GM13977 (cell line): ENCODE results near the gene CDH23.
A peak's percentile ranks its signal among the peaks of the same experiment; 100 is the strongest.
"Not testable (repeated sequence)": the region's sequence is repeated elsewhere in the genome, so short reads cannot be mapped to it uniquely, and the experiment has no call there.

Experiments
- DNase-seq: peaks from one replicate; pipeline ENCODE4 v3.0.0; 2012; ENCODE audit warnings: low spot score
- CTCF ChIP-seq: IDR thresholded peaks from 2 replicates; pipeline ENCODE4 v1.5.1; 2012; ENCODE audit warnings: mild to moderate bottlenecking, control low read depth; ENCODE audit not compliant: insufficient read depth; ENCODE audit errors: extremely low read depth, missing control alignments
- in situ Hi-C: fragments of 300-500 bp; cut with MboI; formaldehyde crosslinking; loops from one replicate; pipeline ENCODE4 v1.12.0; 2022; ENCODE audit warnings: low sequenced_read_pairs, low pct_unique_long_range_greater_than_20kb, mixed read lengths, inconsistent platforms; ENCODE audit not compliant: unreplicated experiment

CDH23 gene

DNA sequence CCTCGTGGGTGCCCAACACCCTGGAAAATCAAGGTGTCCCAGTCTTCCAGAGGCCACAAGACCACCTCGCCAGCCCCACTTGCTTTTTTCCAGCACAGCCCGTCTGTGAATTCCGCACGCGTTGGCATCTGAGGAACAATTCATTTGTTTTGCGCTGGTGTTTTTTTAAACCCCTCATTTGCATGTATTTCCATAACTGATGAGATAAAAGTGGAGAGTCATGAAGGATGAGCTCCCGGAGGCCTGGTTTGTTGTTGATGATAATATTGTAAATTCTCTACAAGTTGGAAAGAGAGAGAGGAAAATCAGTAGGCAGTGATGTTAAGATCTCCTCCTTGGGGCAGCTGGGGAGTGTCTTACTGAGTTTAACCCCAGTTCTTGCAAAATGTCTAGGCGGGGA lies 43.1 kb upstream of the CDH23 start:
- no peak for DNase-seq
- TF ChIP-seq CTCF = no peak
- in situ Hi-C loops = no loop called here

DNA sequence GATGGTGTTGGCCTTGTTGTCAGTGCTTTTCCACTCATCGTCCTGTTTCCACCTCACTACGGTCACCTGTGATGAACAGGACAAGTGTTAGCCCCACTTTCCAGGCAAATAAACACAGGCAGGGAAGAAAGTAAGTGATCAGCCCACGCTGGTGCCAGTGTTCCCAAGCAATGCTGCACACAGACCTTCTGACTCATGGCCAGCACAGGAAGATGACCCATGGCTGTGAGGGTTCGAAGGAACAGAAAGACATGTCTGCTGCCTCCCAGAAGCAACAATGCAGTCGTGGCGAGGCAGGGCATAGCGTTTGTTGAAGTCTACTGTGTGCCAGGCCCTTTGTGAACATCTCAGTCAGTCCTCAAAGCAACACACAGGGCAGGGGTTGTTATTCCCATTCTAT lies 41.9 kb upstream of the CDH23 start:
- no peak for TF ChIP-seq CTCF
- no peak for DNase-seq
- in situ Hi-C loops = no loop called here

GRCh38 chr10:71355886-71356285 lies 40.8 kb upstream of the CDH23 start:
- in situ Hi-C loops = no loop called here
- DNase-seq = no peak
- TF ChIP-seq CTCF = no peak

- no peak for TF ChIP-seq CTCF
- in situ Hi-C loops = no loop called here
- no peak for DNase-seq
These were observed 38.9 kb upstream of the CDH23 start for GRCh38 chr10:71357792-71358265.

DNA sequence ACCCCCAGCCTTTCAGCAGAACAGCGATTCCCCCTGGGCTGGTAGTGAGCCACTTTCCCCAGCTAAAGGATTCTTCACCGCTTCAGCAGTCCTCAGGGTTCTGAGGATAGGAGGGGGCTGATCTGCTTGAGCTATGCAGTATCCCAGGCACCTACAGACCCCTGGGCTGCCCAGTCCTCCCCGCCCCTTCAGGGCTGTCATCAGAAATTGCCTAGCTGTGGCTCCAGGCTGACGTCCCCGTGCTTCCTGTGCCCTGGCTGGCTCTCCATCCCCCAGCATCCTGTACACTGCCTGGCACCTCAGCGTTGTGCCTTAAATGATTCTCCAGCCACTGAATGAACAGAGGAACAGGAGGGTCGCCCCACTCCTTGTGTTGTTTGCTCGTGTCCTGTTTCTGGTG lies 38.4 kb upstream of the CDH23 start:
- TF ChIP-seq CTCF = no peak
- in situ Hi-C loops = no loop called here
- no peak for DNase-seq

- in situ Hi-C loops, DNase-seq: not testable (repeated sequence)
These were observed 37.8 kb upstream of the CDH23 start for GRCh38 chr10:71358906-71359305.

DNA sequence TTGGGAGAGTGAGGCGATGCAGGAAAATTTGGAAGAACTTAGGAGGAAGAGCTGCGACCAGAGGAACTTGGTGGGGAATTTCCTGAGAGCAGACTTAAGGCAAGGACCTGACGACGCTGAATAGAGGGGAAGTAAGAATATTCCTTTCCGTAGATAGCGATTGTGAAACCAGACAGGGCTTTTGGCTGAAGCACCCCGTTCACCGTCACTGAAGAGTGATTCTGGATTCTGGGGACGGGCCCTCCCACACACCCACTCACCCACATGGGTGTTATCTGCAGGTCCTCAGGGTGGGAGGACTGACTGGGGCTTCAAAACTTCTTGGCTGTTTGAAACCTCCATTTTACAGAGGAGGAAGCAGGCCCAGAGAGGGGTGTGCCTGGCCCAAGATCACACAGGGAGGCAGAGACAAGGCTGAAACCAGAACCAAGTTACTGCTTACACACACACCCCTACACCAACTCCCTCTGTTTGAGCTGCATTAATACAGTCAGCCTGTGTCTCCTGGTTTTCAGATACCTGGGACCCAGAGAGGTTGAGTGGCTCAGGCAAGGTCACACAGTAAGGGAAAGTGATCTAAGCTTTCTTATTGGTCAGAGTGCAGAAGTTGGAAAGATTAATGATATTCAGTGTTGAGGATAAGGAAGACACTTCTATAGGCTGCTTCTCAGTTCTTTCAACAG lies 37.2 kb upstream of the CDH23 start:
- in situ Hi-C loops = no loop called here
- peak; percentile 69 for DNase-seq
- TF ChIP-seq CTCF = no peak
